HepG2 (cell line): Measurements from ENCODE around the gene SFMBT1. TPM values are rescaled to one million over a fixed set of nuclear protein-coding genes. Genes with fewer than 3 reads are reported as not detected.

ENCODE experiments used
- ATAC-seq: fragments of 200-7000 bp; cut with Tn5 transposase; 3 replicates; pipeline ENCODE4 v1.9.1; 2020; ENCODE audit warnings: mild to moderate bottlenecking, moderate library complexity
- BruUV-seq: library from RNA; stranded (reverse); fragments of 400-500 nt; replicated peaks from 2 replicates; lab custom pipeline; 2021; lab: Mats Ljungman, UMichigan
- CTCF ChIA-PET: fragments of 300-600 bp; formaldehyde crosslinking; extraction: SDS; loops from one replicate; lab custom pipeline; 2021; ENCODE audit warnings: low total read pairs, inconsistent platforms, low intra/inter-chr PET ratio; lab: Yijun Ruan, JAX
- POLR2A ChIA-PET: fragments of 350-600 bp; sonication (Branson Sonifier 250); formaldehyde crosslinking; loops from one replicate; lab custom pipeline; 2020; ENCODE audit warnings: antibody characterized with exemption, inconsistent platforms; lab: Yijun Ruan, JAX
- DNase-seq: peaks from one replicate; pipeline ENCODE4 v3.0.0-alpha.2; 2015; ENCODE audit warnings: low spot score
- FAIRE-seq: peaks from 3 replicates; lab custom pipeline; 2011; peaks lifted over from hg19 to GRCh38; lab: Jason Lieb, UNC
- H2AFZ ChIP-seq: one replicate; pipeline ENCODE4 v1.6.1; 2011; ENCODE audit warnings: low read length, inconsistent platforms
- H3K27ac ChIP-seq: fragments of 300-600 bp; 3 replicates; pipeline ENCODE4 v1.8.0; 2011; ENCODE audit warnings: mixed run types, mild to moderate bottlenecking, mixed read lengths, low read length, inconsistent platforms; ENCODE audit not compliant: insufficient read depth; ENCODE audit errors: extremely low read length
- H3K27me3 ChIP-seq, 2 experiments: fragments of 200-600 bp in 1 of 2; 2 replicates in 1 of 2; 3 replicates in 1 of 2; pipeline versions ENCODE4 v1.6.0 to v1.8.0; 2011; ENCODE audit warnings: low read length in 2 of 2, mild to moderate bottlenecking in 2 of 2, moderate library complexity in 2 of 2, inconsistent platforms in 1 of 2; ENCODE audit not compliant: insufficient read depth in 2 of 2, control insufficient read depth in 1 of 2
- H3K36me3 ChIP-seq, 2 experiments: fragments of 200-600 bp in 1 of 2; replicated peaks in 1 of 2; 2 replicates in 1 of 2; 3 replicates in 1 of 2; pipeline versions ENCODE4 v1.5.1 to v1.8.0; 2011; ENCODE audit warnings: low read length in 2 of 2, inconsistent platforms in 1 of 2; ENCODE audit not compliant: insufficient read depth in 2 of 2, control insufficient read depth in 1 of 2
- H3K4me1 ChIP-seq: 2 replicates; pipeline ENCODE4 v1.5.1; 2012; ENCODE audit warnings: low read length, inconsistent platforms; ENCODE audit not compliant: insufficient read depth
- H3K4me2 ChIP-seq: 2 replicates; pipeline ENCODE4 v1.6.0; 2011; ENCODE audit warnings: low read depth, low read length, inconsistent platforms
- H3K4me3 ChIP-seq, 3 experiments: fragments of 200-600 bp in 1 of 3; sonication (generic), shearing (Covaris generic) in 1 of 3; replicated peaks in 1 of 3; 2 replicates each; pipeline ENCODE4 v1.5.1; 2011 to 2016; ENCODE audit warnings: low read length in 3 of 3, inconsistent platforms in 2 of 3, low read depth in 2 of 3, mild to moderate bottlenecking in 2 of 3, control low read depth in 1 of 3, mixed read lengths in 1 of 3; ENCODE audit not compliant: insufficient read depth in 1 of 3
- H3K79me2 ChIP-seq: one replicate; pipeline ENCODE4 v1.6.1; 2011; ENCODE audit warnings: low read length, inconsistent platforms; ENCODE audit not compliant: insufficient read depth
- H3K9ac ChIP-seq: 2 replicates; pipeline ENCODE4 v1.6.0; 2011; ENCODE audit warnings: mild to moderate bottlenecking, low read depth, low read length, inconsistent platforms; ENCODE audit not compliant: insufficient read depth
- H3K9me3 ChIP-seq: 2 replicates; pipeline ENCODE4 v1.5.1; 2012; ENCODE audit warnings: mild to moderate bottlenecking, low read length
- H4K20me1 ChIP-seq: 2 replicates; pipeline ENCODE4 v1.6.0; 2011; ENCODE audit warnings: inconsistent platforms, mild to moderate bottlenecking, low read length, moderate library complexity; ENCODE audit not compliant: insufficient read depth
- FOXK2 ChIP-seq: fragments of 450-650 bp; IDR thresholded peaks from 2 replicates; pipeline ENCODE4 v1.6.1; 2016
- HMG20A ChIP-seq: IDR thresholded peaks from 2 replicates; pipeline ENCODE4 v1.6.1; 2016; ENCODE audit warnings: borderline replicate concordance
- HNF4G ChIP-seq, 2 experiments: sonication (generic) in 1 of 2; formaldehyde crosslinking in 1 of 2; IDR thresholded peaks; 2 replicates each; pipeline versions ENCODE4 v1.4.0 to v1.6.1; 2011 to 2020; ENCODE audit warnings: borderline replicate concordance in 2 of 2, low read depth in 2 of 2, mild to moderate bottlenecking in 2 of 2, low read length in 1 of 2, missing genetic modification reagents in 1 of 2, moderate library complexity in 1 of 2
- KLF12 ChIP-seq: sonication (generic); formaldehyde crosslinking; IDR thresholded peaks from 2 replicates; pipeline ENCODE4 v1.4.0; 2020; ENCODE audit warnings: missing genetic modification reagents, borderline replicate concordance
- PHB2 ChIP-seq: fragments of 450-650 bp; IDR thresholded peaks from 2 replicates; pipeline ENCODE4 v1.6.1; 2018; ENCODE audit not compliant: partially characterized antibody
- SIX4 ChIP-seq: sonication (generic); formaldehyde crosslinking; IDR thresholded peaks from 2 replicates; pipeline ENCODE4 v1.4.0; 2020; ENCODE audit warnings: missing genetic modification reagents
- ZBTB38 ChIP-seq: sonication (generic); formaldehyde crosslinking; IDR thresholded peaks from 2 replicates; pipeline ENCODE4 v1.5.1; 2020; ENCODE audit warnings: mild to moderate bottlenecking, missing genetic modification reagents
- ZFYVE20 ChIP-seq: sonication (generic); formaldehyde crosslinking; IDR thresholded peaks from 2 replicates; pipeline ENCODE4 v1.8.0; 2023; ENCODE audit warnings: low read depth, mild to moderate bottlenecking, moderate library complexity, missing genetic modification reagents, borderline replicate concordance
- ZNF674 ChIP-seq: sonication (generic); formaldehyde crosslinking; IDR thresholded peaks from 2 replicates; pipeline ENCODE4 v1.5.0; 2020; ENCODE audit warnings: low read depth, mild to moderate bottlenecking, missing genetic modification reagents
- WGBS: methylation state at CpG from one replicate; pipeline ENCODE4 v1.1.6; 2017; ENCODE audit warnings: low lambda C conversion rate; 5-methylcytosine and 5-hydroxymethylcytosine counted together
- in situ Hi-C: cut with HindIII; loops from 2 replicates; pipeline ENCODE4 v1.10.0; 2017; ENCODE audit warnings: low pct_unique_long_range_greater_than_20kb; ENCODE audit not compliant: extremely low pct_ligation_motif_present
- intact Hi-C: fragments of 100-400 bp; cut with micrococcal nuclease; formaldehyde crosslinking; loops from one replicate; pipeline ENCODE4 v1.10.0; 2022; ENCODE audit not compliant: unreplicated experiment
- polyA plus RNA-seq, 8 experiments: library from polyadenylated mRNA; depleted of rRNA in 3 of 8; stranded (reverse) in 7 of 8; unstranded in 1 of 8; fragments of >200 nt; fragmentation: Illumina TruSeq in 4 of 8; extraction: Trizol in 4 of 8; gene quantifications; 2 replicates each; pipeline versions ENCODE4 v1.2.1 to v1.2.3, GENCODE V29; 2011 to 2016; ENCODE audit warnings: low read depth in 4 of 8, missing spikeins in 1 of 8, mixed read lengths in 1 of 8; ENCODE audit not compliant: insufficient read depth in 1 of 8
- total RNA-seq, 5 experiments: library from RNA; depleted of rRNA; stranded (reverse); fragments of >200 nt; fragmentation: Illumina TruSeq; extraction: Trizol; gene quantifications; 2 replicates each; pipeline ENCODE4 v1.2.3, GENCODE V29; 2016; ENCODE audit warnings: low read depth in 1 of 5
- TF ChIP-seq, protein P1 (sequence below): sonication (generic); formaldehyde crosslinking; IDR thresholded peaks from 2 replicates; pipeline ENCODE4 v1.5.0; 2020; ENCODE audit warnings: mild to moderate bottlenecking, missing genetic modification reagents, moderate library complexity
- TF ChIP-seq, protein P2 (sequence below): sonication (generic); formaldehyde crosslinking; IDR thresholded peaks from 2 replicates; pipeline ENCODE4 v1.4.0; 2020; ENCODE audit warnings: low read depth, mild to moderate bottlenecking, missing genetic modification reagents
- TF ChIP-seq, protein P3 (sequence below): sonication (generic); formaldehyde crosslinking; conservative IDR thresholded peaks from 2 replicates; pipeline ENCODE4 v1.8.1; 2023; ENCODE audit warnings: missing genetic modification reagents

The SFMBT1 gene
- total and polyA plus RNA-seq, 2 of the 13 experiments (the other 11 are each of a cell fraction or from before 2014, with no cell fraction given) = 3.8 to 12.8 TPM

DNA sequence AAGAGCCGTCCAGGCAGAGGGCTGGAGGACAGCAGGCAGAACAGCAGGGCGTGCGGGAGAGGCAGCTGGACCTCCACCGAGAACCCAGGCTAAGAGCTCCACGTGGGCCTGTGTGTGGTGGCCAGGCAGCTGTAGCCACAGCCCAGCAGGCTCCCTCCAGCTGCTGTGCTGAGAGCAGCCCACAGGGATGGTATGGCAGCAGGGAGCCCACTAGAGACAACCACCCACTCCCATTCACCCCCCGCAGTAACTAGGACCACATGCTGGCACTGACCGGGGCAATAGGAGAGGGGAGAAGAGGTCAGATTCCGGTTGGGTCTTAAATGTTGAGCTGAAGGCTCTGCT, 185.5 kb downstream of the SFMBT1 start:
- POLR2A ChIA-PET = no interaction called here
- H3K4me2 ChIP-seq = no peak overlapping the region
- DNase-seq = no peak
- no peaks in the 10 kb centered on the region for H3K36me3 ChIP-seq
- in situ Hi-C loops = no loop called here
- no peak for FAIRE-seq
- ATAC-seq = no peak; the same call in 2 of the 3 replicates
- no peaks in the 10 kb centered on the region for H3K27me3 ChIP-seq
- no peak overlapping the region for H3K4me3 ChIP-seq
- H3K9me3 ChIP-seq = no peaks in the 10 kb centered on the region
- no peaks in the 10 kb centered on the region for H3K4me1 ChIP-seq
- H2AFZ ChIP-seq = no peak overlapping the region
- no TSS peak for BruUV-seq
- intact Hi-C loops = no loop called here
- no peak overlapping the region for H3K9ac ChIP-seq
- no peaks in the 10 kb centered on the region for H3K79me2 ChIP-seq
- H4K20me1 ChIP-seq = no peaks in the 10 kb centered on the region
- CTCF ChIA-PET = no interaction called here
- WGBS = 96% methylated on average over 4 of the region's 8 CpGs
- H3K27ac ChIP-seq = no peak overlapping the region
- TF ChIP-seq, protein P1, sequence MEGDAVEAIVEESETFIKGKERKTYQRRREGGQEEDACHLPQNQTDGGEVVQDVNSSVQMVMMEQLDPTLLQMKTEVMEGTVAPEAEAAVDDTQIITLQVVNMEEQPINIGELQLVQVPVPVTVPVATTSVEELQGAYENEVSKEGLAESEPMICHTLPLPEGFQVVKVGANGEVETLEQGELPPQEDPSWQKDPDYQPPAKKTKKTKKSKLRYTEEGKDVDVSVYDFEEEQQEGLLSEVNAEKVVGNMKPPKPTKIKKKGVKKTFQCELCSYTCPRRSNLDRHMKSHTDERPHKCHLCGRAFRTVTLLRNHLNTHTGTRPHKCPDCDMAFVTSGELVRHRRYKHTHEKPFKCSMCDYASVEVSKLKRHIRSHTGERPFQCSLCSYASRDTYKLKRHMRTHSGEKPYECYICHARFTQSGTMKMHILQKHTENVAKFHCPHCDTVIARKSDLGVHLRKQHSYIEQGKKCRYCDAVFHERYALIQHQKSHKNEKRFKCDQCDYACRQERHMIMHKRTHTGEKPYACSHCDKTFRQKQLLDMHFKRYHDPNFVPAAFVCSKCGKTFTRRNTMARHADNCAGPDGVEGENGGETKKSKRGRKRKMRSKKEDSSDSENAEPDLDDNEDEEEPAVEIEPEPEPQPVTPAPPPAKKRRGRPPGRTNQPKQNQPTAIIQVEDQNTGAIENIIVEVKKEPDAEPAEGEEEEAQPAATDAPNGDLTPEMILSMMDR (CRISPR knock-in tag) = no peak
- TF ChIP-seq, protein P2, sequence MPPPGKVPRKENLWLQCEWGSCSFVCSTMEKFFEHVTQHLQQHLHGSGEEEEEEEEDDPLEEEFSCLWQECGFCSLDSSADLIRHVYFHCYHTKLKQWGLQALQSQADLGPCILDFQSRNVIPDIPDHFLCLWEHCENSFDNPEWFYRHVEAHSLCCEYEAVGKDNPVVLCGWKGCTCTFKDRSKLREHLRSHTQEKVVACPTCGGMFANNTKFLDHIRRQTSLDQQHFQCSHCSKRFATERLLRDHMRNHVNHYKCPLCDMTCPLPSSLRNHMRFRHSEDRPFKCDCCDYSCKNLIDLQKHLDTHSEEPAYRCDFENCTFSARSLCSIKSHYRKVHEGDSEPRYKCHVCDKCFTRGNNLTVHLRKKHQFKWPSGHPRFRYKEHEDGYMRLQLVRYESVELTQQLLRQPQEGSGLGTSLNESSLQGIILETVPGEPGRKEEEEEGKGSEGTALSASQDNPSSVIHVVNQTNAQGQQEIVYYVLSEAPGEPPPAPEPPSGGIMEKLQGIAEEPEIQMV (CRISPR knock-in tag) = no peak
- TF ChIP-seq PHB2 = no peak
- TF ChIP-seq FOXK2 = no peak
- TF ChIP-seq HNF4G (IDR thresholded peaks at IDR 0.05; ENCODE audit: borderline replicate concordance, low read depth, low read length) = no peak
- TF ChIP-seq HNF4G (CRISPR knock-in tag; IDR thresholded peaks at IDR 0.05; ENCODE audit: borderline replicate concordance, low read depth) = no peak
- TF ChIP-seq HMG20A (CRISPR knock-in tag) = no peak
- no peak for TF ChIP-seq ZNF674
- no peak for TF ChIP-seq ZBTB38 (CRISPR knock-in tag)
- TF ChIP-seq KLF12 (CRISPR knock-in tag) = no peak
- TF ChIP-seq, protein P3, sequence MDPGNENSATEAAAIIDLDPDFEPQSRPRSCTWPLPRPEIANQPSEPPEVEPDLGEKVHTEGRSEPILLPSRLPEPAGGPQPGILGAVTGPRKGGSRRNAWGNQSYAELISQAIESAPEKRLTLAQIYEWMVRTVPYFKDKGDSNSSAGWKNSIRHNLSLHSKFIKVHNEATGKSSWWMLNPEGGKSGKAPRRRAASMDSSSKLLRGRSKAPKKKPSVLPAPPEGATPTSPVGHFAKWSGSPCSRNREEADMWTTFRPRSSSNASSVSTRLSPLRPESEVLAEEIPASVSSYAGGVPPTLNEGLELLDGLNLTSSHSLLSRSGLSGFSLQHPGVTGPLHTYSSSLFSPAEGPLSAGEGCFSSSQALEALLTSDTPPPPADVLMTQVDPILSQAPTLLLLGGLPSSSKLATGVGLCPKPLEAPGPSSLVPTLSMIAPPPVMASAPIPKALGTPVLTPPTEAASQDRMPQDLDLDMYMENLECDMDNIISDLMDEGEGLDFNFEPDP (CRISPR knock-in tag) = no peak
- no peak for TF ChIP-seq ZFYVE20
- no peak for TF ChIP-seq SIX4 (CRISPR knock-in tag)
